GM18507 (cell line): ENCODE results near the gene KRTAP2-3.
"Not testable (repeated sequence)": the region's sequence is repeated elsewhere in the genome, so short reads cannot be mapped to it uniquely, and the experiment has no call there.

Experiments
- DNase-seq: peaks from one replicate; pipeline ENCODE4 v3.0.0; 2011; ENCODE audit warnings: low read depth; ENCODE audit not compliant: insufficient read length; ENCODE audit errors: extremely low spot score
- FAIRE-seq: peaks from 2 replicates; lab custom pipeline; 2011; peaks lifted over from hg19 to GRCh38; lab: Jason Lieb, UNC

Gene KRTAP2-3, protein sequence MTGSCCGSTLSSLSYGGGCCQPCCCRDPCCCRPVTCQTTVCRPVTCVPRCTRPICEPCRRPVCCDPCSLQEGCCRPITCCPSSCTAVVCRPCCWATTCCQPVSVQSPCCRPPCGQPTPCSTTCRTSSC

DNA sequence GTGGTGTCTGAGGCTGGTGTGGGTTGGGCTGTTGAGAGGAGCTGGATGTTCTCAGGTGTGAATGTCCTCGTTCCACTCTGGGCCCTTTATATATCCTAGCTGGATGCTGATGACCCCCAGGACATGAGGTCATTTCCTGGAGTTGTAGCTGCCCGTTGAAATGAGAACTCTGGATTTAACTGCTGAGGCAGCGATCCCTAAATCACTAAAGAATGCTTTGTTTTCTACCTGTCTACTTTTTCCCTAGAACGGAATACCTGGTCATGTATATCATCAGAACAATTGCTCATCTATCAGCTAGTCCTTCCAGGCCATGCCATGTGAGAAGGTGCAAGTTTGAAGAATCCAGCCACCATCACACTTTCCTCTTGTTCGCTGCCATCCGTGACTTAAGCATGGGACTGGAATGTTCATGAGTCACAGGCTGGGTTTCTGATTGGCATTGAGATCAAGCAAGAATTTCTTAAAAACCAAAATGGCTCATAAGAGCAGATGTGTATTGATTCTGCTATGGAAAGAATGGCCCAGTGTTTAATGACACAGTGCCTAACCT, at the start of gene KRTAP2-3:
Gene KRTAP2-3, minus strand, starts transcription at position 63 of the 553 bp plus-strand sequence. CDS start 64 bp downstream, outside the sequence.
- FAIRE-seq: no peak

DNA sequence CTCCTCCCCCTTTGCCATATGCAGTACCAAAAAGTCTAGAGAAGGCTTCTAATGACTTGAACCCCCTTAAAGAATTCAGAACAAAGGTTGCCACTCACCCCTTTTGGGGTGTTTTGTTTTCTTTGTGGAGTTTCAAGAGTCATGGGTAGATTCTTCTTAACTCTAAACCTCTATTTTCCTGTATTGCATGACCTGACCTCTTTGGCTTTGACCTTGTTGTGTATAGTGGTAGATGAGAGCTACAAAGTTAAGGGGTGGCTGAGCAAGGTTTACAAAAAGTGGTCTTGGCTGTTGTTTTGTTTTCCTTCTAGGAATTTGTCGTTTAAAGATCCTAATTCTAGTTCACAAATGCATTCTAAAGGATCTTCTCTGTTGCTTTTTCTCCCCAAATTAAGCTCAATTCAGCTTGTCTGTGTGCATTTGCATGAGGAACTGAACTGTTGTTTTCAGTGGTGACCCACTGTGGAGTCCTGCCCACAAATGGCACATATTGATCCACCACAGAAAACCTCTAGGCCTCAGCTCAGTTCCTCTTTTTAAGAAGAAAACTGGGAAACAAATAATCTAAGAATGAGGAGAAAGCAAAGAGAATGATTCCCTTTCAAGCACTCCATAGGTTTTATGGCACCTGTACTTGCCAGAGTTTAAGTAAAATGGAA, 48.9 kb upstream of the KRTAP2-3 start:
- not testable (repeated sequence) for DNase-seq, FAIRE-seq

More for the DNA sequence above, at the start of gene KRTAP2-3:
- no peak for DNase-seq

GRCh38 chr17:41107941-41108450, 48.1 kb upstream of the KRTAP2-3 start:
- FAIRE-seq: no peak

DNA sequence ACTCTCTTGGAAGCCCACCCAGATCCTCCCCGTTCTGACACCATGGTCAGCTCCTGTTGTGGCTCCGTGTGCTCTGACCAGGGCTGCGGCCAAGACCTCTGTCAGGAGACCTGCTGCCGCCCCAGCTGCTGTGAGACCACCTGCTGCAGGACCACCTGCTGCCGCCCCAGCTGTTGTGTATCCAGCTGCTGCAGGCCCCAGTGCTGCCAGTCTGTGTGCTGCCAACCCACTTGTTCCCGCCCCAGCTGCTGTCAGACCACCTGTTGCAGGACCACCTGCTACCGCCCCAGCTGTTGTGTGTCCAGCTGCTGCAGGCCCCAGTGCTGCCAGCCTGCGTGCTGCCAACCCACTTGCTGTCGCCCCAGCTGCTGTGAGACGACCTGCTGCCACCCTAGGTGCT, 45.4 kb upstream of the KRTAP2-3 start, which contains the start of gene KRTAP4-9:
Gene KRTAP4-9, plus strand, starts transcription at position 43 of the 400 bp plus-strand sequence. Its CDS starts 0 bp downstream, at position 43.
- not testable (repeated sequence) for FAIRE-seq, DNase-seq

More at GRCh38 chr17:41107941-41108450, 48.1 kb upstream of the KRTAP2-3 start:
- DNase-seq: no peak

GRCh38 chr17:41104386-41105038, 44.6 kb upstream of the KRTAP2-3 start:
- not testable (repeated sequence) for DNase-seq
- peak; percentile 12 for FAIRE-seq

DNA sequence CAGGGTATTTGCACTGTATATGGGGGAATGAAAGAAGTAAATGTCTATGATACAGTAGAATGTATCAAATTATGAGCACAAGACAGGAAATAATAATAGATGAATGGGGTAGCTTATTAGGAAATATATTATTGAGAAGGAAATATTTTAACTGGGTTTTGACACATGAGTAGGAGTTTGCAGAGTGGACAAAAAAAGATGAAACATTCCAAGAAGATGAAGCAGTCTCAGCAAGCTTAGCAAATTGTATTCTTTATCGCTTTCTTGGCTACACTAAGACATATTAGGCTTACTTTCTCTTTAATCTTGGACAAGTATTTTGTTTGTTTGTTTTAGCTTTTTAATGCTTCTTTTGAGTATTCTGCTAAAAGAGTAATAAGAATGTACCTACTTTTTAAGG, 44.0 kb upstream of the KRTAP2-3 start:
- DNase-seq: no peak
- FAIRE-seq: no peak

- DNase-seq: no peak
- no peak for FAIRE-seq
Measured at GRCh38 chr17:41101586-41102259, 41.8 kb upstream of the KRTAP2-3 start, which contains the start of gene KRTAP4-16. Gene KRTAP4-16 (minus strand): TSS chr17:41102209. CDS start chr17:41102209, 0 bp downstream.

- DNase-seq, FAIRE-seq: not testable (repeated sequence)
Measured at GRCh38 chr17:41099682-41100480, 40.0 kb upstream of the KRTAP2-3 start.

DNA sequence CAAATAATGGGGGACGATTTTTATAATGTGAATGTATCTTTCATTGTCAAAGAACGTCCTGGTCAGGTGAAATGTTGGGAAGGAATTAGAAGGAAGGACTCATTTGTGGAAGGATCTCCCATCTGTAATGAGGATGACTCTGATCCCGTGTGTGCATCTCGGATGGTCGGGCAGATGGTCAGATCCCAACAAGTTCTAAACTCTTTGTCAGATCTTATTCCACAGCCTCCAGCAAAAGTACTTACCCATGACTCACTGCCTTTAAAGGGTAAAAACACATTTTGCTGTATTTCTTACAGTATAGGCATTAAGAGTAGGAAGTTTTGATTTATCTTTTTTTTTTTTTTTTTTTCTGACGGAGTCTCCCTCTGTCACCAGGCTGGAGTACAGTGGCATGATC, 38.6 kb upstream of the KRTAP2-3 start:
- FAIRE-seq (no peak), DNase-seq (no peak)

DNA sequence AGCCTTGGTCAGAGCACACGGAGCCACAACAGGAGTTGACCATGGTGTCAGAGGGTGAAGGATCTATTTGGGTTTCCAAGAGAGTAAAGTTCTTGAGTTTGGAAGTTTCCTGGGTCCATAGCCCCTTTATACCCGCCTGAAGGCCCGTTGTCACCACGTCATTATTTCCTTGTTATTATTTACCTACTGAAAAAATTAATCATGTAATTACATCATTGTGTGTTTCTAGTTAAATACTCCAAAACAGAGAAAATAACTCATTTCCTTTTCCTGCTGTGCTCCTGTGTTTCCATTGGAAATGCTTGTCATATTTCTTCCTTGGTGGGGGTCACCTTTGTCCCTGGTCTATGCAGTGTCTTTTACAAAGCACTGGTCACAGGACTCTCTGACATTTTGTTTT, 38.1 kb upstream of the KRTAP2-3 start, which contains the start of gene KRTAP4-8:
Gene KRTAP4-8, minus strand, starts transcription at position 101 of the 400 bp plus-strand sequence. Its CDS starts 58 bp downstream, at position 43.
- FAIRE-seq (no peak), DNase-seq (no peak)

GRCh38 chr17:41096055-41096454, 36.1 kb upstream of the KRTAP2-3 start:
- DNase-seq (no peak), FAIRE-seq (no peak)

GRCh38 chr17:41088760-41089352, 28.9 kb upstream of the KRTAP2-3 start:
- FAIRE-seq: peak; percentile 38
- DNase-seq: not testable (repeated sequence)

- not testable (repeated sequence) for FAIRE-seq, DNase-seq
Measured at GRCh38 chr17:41084100-41084856, 24.4 kb upstream of the KRTAP2-3 start, which contains the start of gene KRTAP4-7. Gene KRTAP4-7 (plus strand): TSS chr17:41084150. CDS start chr17:41084207, 57 bp downstream.

DNA sequence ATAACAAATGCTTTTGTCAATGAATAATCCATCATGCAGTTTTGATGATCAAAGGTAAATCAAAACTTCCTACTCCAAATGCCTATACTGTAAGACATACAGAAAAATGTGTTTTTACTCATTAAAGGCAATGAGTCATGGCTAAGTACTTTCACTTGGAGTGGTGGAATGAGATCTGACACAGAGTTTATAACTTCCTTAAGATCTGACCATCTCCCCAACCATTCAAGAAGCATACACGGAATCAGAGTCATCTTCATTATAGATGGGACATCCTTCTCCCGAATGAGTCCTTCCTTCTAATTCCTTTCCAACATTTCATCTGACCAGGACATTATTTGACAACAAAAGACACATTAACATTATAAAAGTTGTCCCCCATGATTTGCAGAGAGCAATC, 23.5 kb upstream of the KRTAP2-3 start:
- FAIRE-seq, DNase-seq: not testable (repeated sequence)

- DNase-seq (no peak), FAIRE-seq (no peak)
Measured at GRCh38 chr17:41082626-41083025, 22.7 kb upstream of the KRTAP2-3 start.

DNA sequence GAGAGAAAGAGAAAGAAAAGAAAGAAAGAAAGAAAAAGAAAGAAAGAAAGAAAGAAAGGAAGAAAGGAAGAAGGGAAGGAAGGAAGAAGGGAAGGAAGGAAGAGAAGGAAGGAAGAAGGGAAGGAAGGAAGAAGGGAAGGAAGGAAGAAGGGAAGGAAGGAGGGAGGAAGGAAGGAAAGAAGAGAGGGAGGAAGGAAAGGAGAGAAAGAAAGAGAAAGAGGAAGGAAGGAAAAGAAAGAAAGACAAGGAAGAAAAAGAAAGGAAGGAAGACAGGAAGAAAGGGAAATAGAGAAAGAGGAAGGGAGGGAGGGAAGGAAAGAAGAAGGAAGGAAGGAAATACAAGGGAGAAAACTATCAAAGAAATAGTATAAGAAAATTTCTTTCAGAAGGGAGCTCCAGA, 16.9 kb upstream of the KRTAP2-3 start:
- FAIRE-seq: no peak

GRCh38 chr17:41073676-41074075, 13.8 kb upstream of the KRTAP2-3 start:
- FAIRE-seq (no peak), DNase-seq (no peak)

More for the DNA sequence above, 16.9 kb upstream of the KRTAP2-3 start:
- DNase-seq: no peak
